Astrocyte (in vitro differentiated cells and primary cell): ENCODE measurements around the gene IQGAP2.

Experiments
- CTCF ChIP-seq: IDR thresholded peaks from 2 replicates; pipeline ENCODE4 v1.5.1; 2011; ENCODE audit warnings: low read depth, mild to moderate bottlenecking, inconsistent platforms, low read length, moderate library complexity; ENCODE audit not compliant: insufficient read depth
- EZH2 ChIP-seq: IDR thresholded peaks from 2 replicates; pipeline ENCODE4 v1.6.1; 2012; ENCODE audit warnings: mild to moderate bottlenecking, low read length, inconsistent platforms; ENCODE audit not compliant: insufficient read depth

- no peak for TF ChIP-seq CTCF
- TF ChIP-seq EZH2: no peak
Measured at GRCh38 chr5:76634661-76635060, 231.6 kb downstream of the IQGAP2 start.
